Inferior parietal cortex (tissue), 1 donor: ENCODE results near the gene RANGRF.
A peak's percentile ranks its signal among the peaks of the same experiment; 100 is the strongest.

Experiments used
- DNase-seq: peaks from one replicate; pipeline ENCODE4 v3.0.0-alpha.2; 2016; ENCODE audit errors: extremely low spot score

The RANGRF gene

DNA sequence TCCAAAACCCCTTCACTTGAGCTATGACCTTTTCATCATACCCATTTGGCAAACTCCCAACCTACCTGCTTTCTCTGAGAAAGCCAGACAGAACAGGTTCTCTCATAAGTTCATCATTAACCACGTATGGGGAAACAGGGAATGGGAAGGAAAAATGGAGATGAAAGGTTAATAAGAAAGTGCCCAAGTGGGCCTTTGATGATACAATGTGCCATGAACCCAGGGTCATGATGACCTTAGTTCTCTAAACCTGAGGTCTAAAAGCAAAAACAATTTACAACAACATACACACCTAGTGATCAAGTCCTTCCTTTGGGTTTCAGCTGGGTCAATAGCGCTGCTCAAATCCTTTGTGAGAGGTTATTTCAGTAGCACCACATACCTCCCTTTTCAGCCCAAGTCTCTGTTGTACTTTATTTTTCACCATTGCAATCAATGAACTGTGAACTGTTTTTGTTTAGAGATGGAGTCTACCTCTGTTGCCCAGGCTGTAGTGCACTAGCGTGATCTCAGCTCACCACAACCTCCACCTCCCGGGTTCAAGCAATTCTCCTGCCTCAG lies 14.5 kb upstream of the RANGRF start:
- no peak for DNase-seq

GRCh38 chr17:8274816-8275215 lies 13.7 kb upstream of the RANGRF start:
- no peak for DNase-seq

GRCh38 chr17:8275421-8276290 lies 12.8 kb upstream of the RANGRF start:
- DNase-seq = no peak

DNA sequence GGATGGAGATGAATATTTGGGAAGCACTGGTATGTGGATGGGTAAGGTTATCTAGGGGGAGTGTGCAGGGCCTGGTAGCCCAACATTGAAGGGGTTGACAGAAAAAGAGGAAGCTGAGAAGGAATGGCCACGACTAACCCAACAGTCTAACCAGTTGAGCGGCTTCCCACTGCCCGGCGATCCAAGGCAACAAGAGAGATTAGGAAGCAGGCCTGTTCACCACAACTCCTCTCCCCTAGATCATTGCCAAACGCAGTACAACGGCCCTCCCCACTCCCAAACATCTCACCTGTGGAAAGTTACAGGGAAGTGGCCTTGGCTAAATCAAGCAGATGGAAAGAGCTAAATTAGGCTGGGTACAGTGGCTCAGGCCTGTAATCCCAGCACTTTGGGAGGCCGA lies 11.2 kb upstream of the RANGRF start:
- no peak for DNase-seq

- DNase-seq = no peak
These were observed 6.1 kb upstream of the RANGRF start for GRCh38 chr17:8282345-8282744.

GRCh38 chr17:8283356-8283755 lies 5.1 kb upstream of the RANGRF start:
- DNase-seq = no peak

DNA sequence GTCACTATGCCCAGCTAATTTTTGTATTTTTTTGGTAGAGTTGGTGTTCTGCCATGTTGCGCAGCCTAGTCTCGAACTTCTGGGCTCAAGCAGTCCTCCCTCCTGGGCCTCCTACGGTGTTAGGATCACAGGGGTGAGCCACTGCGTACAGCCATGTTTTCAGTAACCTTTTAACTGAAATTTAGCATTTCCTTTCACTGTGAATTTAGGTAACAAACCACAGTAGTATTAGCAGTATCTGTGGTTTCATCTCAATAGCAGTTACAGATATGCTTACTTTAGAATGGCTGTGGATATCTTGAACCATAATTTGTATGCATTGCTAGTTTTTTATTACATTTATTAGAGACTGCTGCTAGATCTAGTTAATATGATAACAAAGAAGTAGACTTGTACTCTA lies 4.3 kb upstream of the RANGRF start:
- no peak for DNase-seq

GRCh38 chr17:8285270-8286181 lies 2.9 kb upstream of the RANGRF start:
- no peak for DNase-seq

DNA sequence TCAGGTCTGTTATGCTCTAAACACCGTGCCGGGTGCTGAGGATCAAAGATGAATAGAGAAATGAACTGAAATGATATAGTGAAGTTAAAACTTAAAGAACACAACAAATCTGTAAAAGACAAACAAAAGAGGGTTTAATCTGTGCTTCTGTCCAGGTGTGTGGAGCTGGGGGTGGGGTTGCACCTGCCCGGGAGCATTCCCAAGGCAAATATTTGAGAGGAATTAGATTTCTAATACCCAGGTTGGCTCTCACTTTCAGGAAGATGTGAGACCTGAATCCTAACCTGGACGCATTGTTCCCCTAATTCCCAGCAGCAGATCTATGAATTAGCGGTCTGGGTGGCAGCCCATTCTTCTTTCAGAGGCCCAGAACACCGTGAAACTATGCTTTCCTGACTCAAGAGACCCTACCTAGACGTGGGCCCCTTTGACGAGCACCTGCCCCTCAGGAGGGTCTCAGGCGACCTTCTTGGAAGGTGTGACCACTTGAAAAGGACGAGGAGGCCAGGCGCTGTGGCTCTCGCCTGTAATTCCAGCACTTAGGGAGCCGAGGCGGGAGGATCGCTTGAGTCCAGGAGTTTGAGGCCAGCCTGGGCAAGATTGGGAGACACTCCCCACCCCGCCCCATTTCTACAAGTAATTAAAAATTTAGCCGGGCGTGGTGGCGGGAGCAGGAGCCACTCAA lies 677 bp upstream of the RANGRF start:
- DNase-seq = no peak

DNA sequence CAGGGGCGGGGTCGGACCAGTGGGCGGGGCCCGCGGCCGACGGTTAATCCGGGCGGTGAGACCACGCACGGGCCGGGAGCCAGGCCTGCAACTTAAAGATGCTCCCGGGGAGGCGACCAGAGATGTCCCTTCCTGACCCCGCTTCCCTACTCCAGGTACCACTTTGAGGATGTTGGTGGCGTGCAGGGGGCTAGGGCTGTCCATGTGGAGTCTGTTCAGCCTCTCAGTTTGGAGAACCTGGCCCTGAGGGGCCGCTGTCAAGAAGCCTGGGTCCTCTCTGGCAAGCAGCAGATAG lies 580 bp downstream of the RANGRF start:
- no peak for DNase-seq

DNA sequence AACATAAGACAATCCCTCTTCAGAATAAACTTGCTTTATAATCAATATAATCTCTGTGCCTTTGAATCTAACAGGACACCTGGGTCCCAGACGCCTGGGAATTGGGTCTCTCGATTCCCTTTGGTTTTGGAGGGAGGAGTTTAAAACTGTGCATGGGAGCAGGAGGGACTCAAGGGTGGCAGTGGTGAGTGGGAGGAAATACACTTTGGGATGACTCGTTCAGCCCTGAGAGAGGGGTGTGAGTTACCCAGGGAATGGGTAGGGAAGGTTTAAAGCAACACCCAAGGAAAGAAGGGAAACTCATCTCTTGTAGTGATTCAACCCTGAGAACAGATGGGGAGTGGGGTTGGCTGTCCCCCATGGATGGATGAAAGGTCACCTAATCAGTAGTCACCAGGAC lies 1.6 kb downstream of the RANGRF start:
- DNase-seq = no peak

GRCh38 chr17:8292639-8293395 lies 4.3 kb downstream of the RANGRF start:
- DNase-seq = no peak

DNA sequence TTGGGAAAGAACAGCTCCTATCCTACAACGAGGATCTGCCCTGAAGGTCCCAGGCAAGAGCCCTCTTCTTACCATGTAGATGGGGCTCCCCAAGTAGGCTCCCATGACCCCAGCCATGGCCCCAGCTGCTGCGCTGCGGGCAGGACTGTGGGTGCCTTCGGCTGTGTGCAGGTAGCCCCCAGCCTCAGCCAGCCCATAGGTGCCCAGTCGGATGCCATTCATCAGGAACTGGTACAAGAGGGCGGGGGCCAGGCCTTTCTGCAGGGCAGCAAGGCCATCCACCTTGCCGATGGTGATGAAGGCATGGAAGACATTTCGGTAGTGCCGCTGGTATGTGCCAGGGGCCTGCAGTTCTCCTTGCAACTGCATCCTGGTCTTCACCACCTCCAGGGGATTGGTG lies 5.9 kb downstream of the RANGRF start:
- DNase-seq = no peak

DNA sequence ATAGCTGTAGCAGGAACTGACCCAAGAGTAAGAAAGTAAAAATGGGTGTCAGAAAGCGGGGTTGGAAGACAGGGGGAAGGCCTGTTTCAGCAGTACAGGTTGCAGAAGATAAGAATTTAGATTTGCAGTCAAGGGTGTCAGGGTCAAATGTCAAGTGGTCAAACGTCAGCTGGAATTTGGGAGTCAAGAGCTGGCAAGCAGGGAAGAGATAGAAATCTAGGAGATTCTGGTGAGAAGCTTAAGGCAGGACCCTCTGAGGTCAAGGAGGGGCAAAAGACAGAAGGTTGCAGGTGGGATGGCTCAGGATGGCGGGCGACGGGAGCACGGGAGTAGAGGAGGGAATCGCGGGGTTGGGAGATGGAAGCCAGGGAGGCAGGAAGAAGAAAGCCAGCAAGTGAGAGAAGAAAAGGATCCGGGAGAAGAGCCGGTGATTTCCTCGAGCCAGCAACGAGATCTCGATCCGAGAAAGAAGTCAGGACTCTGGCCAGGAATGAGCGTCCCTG lies 6.4 kb downstream of the RANGRF start:
- no peak for DNase-seq

GRCh38 chr17:8300226-8300625 lies 11.8 kb downstream of the RANGRF start:
- no peak for DNase-seq

DNA sequence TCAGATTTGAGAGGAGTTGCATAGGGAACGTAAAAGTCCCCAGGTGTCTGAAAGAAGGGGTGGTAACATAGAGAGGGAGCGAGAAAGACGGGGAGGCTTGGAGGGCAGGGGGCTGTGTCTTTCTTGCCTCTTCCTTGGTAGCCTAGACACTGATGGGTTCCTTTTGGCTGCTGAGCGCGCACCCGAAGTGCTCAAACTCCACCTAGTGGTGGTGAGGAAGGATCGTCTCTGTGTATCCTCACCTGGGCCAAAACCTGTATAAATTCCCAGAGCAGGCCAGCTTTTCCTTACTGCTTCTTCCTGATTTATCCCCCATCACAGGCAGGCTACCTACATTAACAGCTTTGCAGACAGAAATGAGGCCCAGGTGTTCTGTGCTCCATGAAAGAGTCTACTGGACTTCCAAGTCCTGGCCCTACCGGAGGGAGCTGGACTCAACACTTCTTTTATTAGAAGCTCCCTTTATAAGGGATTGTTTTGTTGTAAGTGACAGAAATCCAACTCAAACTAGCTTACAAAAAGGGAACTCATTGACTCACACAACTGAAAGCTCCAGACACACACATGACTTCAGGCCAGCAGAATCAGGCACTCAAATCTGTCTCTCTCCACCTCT lies 12.3 kb downstream of the RANGRF start:
- peak; percentile 77 for DNase-seq

DNA sequence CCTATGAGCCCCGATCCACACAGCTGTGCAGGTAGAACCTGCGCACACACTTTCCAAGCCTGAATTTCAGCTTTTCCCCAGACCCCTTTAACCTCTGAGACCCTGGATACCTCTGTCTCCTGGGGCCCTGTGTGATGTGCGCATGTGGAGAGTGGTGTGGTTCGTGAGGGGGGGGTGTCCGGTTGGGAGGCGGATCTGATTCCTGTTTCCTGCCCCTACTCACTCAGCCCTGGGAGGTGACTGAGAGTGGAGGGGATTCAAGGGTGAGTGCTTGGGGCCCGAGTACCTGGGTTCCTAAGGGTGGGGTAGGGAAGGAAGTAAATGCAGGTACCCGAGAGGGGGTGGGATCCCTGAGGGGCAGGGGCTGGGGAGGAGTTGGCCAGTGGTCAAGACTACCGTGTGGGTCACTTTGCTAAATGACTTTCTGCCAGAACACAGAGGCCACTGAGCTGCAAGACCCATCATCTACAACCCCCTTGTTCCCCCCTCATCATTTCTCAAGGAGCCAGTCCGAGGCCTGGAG lies 22.2 kb downstream of the RANGRF start:
- no peak for DNase-seq

- DNase-seq = no peak
These were observed 22.8 kb downstream of the RANGRF start for GRCh38 chr17:8311131-8311790.

- no peak for DNase-seq
These were observed 23.8 kb downstream of the RANGRF start for GRCh38 chr17:8312251-8312650.
